ENCODE measurements around the gene NUP153. TPM values are rescaled to one million over a fixed set of nuclear protein-coding genes. Genes with fewer than 3 reads are reported as not detected.

Gene NUP153
- total and polyA plus RNA-seq, 4 donors = 6.2 to 50.2 (median 21.9) TPM

DNA sequence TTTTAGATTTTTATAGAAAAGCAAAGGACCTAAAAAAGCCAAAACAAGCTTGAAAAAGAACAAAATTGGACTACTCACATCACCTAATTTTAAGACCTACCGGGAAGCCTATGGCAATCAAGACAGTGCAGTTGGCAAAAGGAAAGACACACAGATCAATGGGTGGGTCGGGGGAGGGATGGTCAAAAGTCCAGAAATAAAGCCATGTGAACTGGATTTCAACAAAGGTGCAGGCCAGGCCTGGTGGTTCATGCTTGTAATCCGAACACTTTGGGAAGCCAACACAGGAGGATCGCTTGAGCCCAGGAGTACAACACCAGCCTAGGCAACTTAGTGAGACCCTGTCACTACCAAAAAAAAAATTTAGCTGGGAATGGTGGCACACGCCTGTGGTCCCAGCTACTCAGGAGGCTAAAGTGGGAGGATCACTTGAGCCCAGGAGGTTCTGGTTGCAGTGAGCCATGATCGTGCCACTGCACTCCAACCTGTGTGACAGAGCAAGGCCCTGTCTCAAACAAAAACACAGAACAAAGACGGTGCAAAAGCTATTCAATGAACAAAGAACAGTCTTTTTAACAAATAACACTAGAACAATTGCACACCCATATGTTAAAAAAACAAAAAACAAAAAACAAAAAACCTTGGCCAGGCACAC lies 34.5 kb downstream of the NUP153 start:
- Histone ChIP-seq H3K36me3 (ENCODE audit: control insufficient read depth in 4 of 4, insufficient read depth in 4 of 4, low read length in 4 of 4) (peaks cover 20 to 57% (median 41%) of the 10 kb centered on the region in 4 donors), H3K4me1 (ENCODE audit: control insufficient read depth in 5 of 5, insufficient read depth in 5 of 5, low read length in 5 of 5) (peaks cover 0 to 1% (median 0%) of the 10 kb centered on the region in 5 donors), H3K27ac (ENCODE audit: low read depth in 1 of 2, low read length in 1 of 2) (no peak overlapping the region), H3K27me3 (ENCODE audit: control insufficient read depth in 3 of 3, insufficient read depth in 3 of 3, low read length in 2 of 3) (no peaks in the 10 kb centered on the region), H3K9me3 (ENCODE audit: control insufficient read depth in 4 of 4, insufficient read depth in 3 of 4, low read length in 3 of 4) (peaks cover 0 to 3% (median 0%) of the 10 kb centered on the region in 4 donors), H3K4me3 (no peak overlapping the region), H3K9ac (ENCODE audit: insufficient read depth in 1 of 2, low read length in 2 of 2) (no peak overlapping the region)
- DNase-seq = no peak
- ATAC-seq (ENCODE audit: insufficient read depth, low FRiP score) = no peak
- WGBS, 2 donors = 98% methylated on average over 7 of the region's 7 CpGs
- no peak for TF ChIP-seq CTCF (IDR thresholded peaks at IDR 0.05; ENCODE audit: control extremely low read depth, extremely low read depth)

- no peaks in the 10 kb centered on the region for H3K27me3 ChIP-seq (ENCODE audit: control insufficient read depth in 3 of 3, insufficient read depth in 3 of 3, low read length in 2 of 3)
- ATAC-seq (ENCODE audit: insufficient read depth, low FRiP score) (no peak), DNase-seq (no peak)
- no peaks in the 10 kb centered on the region for H3K9me3 ChIP-seq (ENCODE audit: control insufficient read depth in 4 of 4, insufficient read depth in 3 of 4, low read length in 3 of 4)
- H3K4me3 ChIP-seq = no peak overlapping the region
- TF ChIP-seq CTCF (IDR thresholded peaks at IDR 0.05; ENCODE audit: control extremely low read depth, extremely low read depth) = no peak
- no peaks in the 10 kb centered on the region for H3K4me1 ChIP-seq (ENCODE audit: control insufficient read depth in 5 of 5, insufficient read depth in 5 of 5, low read length in 5 of 5)
- no peak overlapping the region for H3K9ac ChIP-seq (ENCODE audit: insufficient read depth in 1 of 2, low read length in 2 of 2)
- H3K27ac ChIP-seq (ENCODE audit: low read depth in 1 of 2, low read length in 1 of 2) = no peak overlapping the region
- H3K36me3 ChIP-seq (ENCODE audit: control insufficient read depth in 4 of 4, insufficient read depth in 4 of 4, low read length in 4 of 4) = peaks cover 13 to 30% (median 24%) of the 10 kb centered on the region in 4 donors
- 97 to 98% methylated on average over 1 of the region's 1 CpG for WGBS, 2 donors
Measured at GRCh38 chr6:17666646-17667045, 40.1 kb downstream of the NUP153 start.

DNA sequence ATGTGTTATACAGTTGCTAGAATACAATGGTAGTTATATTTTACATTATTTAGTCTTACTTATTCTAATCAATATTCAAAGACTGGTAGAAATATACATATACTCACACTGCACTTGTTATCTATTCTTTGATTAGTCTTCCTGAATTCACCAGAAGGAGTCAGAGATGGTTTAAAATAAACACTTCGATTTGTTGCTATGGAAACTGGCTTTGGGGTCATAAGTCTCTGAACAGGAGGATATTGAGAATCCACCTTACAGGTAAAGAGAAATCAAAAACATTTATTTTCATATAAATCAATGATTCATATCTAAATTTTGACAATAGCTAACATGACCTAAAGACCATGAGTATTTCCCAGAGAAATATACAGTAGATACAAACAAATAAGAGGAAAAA lies 41.6 kb downstream of the NUP153 start:
- Histone ChIP-seq H3K4me1 (ENCODE audit: control insufficient read depth in 5 of 5, insufficient read depth in 5 of 5, low read length in 5 of 5) (no peaks in the 10 kb centered on the region), H3K4me3 (no peak overlapping the region), H3K36me3 (ENCODE audit: control insufficient read depth in 4 of 4, insufficient read depth in 4 of 4, low read length in 4 of 4) (peaks cover 13 to 30% (median 23%) of the 10 kb centered on the region in 4 donors), H3K27ac (ENCODE audit: low read depth in 1 of 2, low read length in 1 of 2) (no peak overlapping the region), H3K9ac (ENCODE audit: insufficient read depth in 1 of 2, low read length in 2 of 2) (no peak overlapping the region), H3K27me3 (ENCODE audit: control insufficient read depth in 3 of 3, insufficient read depth in 3 of 3, low read length in 2 of 3) (no peaks in the 10 kb centered on the region), H3K9me3 (ENCODE audit: control insufficient read depth in 4 of 4, insufficient read depth in 3 of 4, low read length in 3 of 4) (no peaks in the 10 kb centered on the region)
- ATAC-seq (ENCODE audit: insufficient read depth, low FRiP score) (no peak), DNase-seq (no peak)
- no peak for TF ChIP-seq CTCF (IDR thresholded peaks at IDR 0.05; ENCODE audit: control extremely low read depth, extremely low read depth)
- WGBS, 2 donors = 57 to 68% methylated on average over 1 of the region's 1 CpG

GRCh38 chr6:17663226-17663625 lies 43.5 kb downstream of the NUP153 start:
- WGBS, 2 donors = 91 to 93% methylated on average over 4 of the region's 4 CpGs
- ATAC-seq (ENCODE audit: insufficient read depth, low FRiP score) = no peak
- no peak overlapping the region for H3K4me3 ChIP-seq

More at GRCh38 chr6:17663226-17663625, 43.5 kb downstream of the NUP153 start:
- H3K9ac ChIP-seq (ENCODE audit: insufficient read depth in 1 of 2, low read length in 2 of 2) = no peak overlapping the region
- H3K27ac ChIP-seq (ENCODE audit: low read depth in 1 of 2, low read length in 1 of 2) = no peak overlapping the region
- peaks cover 13 to 28% (median 18%) of the 10 kb centered on the region in 4 donors for H3K36me3 ChIP-seq (ENCODE audit: control insufficient read depth in 4 of 4, insufficient read depth in 4 of 4, low read length in 4 of 4)
- no peaks in the 10 kb centered on the region for H3K4me1 ChIP-seq (ENCODE audit: control insufficient read depth in 5 of 5, insufficient read depth in 5 of 5, low read length in 5 of 5)
- no peaks in the 10 kb centered on the region for H3K9me3 ChIP-seq (ENCODE audit: control insufficient read depth in 4 of 4, insufficient read depth in 3 of 4, low read length in 3 of 4)
- H3K27me3 ChIP-seq (ENCODE audit: control insufficient read depth in 3 of 3, insufficient read depth in 3 of 3, low read length in 2 of 3) = no peaks in the 10 kb centered on the region
- no peak for TF ChIP-seq CTCF (IDR thresholded peaks at IDR 0.05; ENCODE audit: control extremely low read depth, extremely low read depth)
- no peak for DNase-seq

Measured in lung (tissue), 12 donors.